ENCODE results near the gene LRMDA.

The LRMDA gene

GRCh38 chr10:75776738-75777504 is 345.5 kb downstream of the LRMDA start:
- no peak overlapping the region for H3K4me3 ChIP-seq (ENCODE audit: low read length)
- no peak for TF ChIP-seq CTCF (conservative IDR thresholded peaks at IDR 0.05; ENCODE audit: low read depth, low read length)
- no peak for DNase-seq (ENCODE audit: low read depth)

DNA sequence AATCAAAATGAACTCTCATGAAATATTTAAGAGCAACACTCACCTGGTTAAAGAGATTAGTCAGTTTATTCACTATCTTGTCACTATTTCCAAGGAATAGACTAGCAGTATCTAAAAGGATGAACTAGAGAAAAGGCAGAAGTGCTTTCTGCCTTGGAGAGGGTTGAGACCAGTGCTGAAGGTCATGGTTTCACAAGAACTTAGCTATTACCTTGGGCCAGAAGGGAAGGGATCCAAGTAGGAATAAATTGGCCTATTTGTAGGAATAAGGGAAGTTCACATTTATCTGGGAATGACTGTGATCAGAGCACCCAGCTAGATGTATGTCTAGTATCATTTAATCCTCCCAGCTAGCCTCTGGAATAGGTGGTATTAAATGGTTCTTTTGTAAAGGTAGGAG is 347.2 kb downstream of the LRMDA start:
- H3K4me3 ChIP-seq (ENCODE audit: low read length) = no peak overlapping the region
- no peak for TF ChIP-seq CTCF (conservative IDR thresholded peaks at IDR 0.05; ENCODE audit: low read depth, low read length)
- no peak for DNase-seq (ENCODE audit: low read depth)

DNA sequence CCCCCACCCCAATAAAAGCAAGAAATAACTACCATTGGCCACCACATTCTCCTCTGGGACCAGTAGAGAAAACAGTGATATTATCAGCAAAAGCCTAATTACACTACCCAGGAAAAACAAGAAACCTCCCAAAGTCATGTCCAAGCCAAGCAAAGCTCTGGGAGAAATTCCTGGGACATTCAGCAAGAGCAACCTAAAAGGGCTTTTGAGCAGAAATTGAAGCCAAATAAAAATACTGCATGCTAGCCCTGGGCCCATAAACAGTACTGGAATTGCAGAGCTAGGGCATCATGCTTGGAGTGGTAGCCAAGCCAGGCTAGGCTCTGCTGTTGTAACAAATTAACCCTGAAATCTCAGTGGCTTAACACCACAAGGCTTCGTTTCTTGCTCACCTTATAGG is 347.9 kb downstream of the LRMDA start:
- DNase-seq (ENCODE audit: low read depth) = no peak
- H3K4me3 ChIP-seq (ENCODE audit: low read length) = no peak overlapping the region
- TF ChIP-seq CTCF (conservative IDR thresholded peaks at IDR 0.05; ENCODE audit: low read depth, low read length) = no peak

DNA sequence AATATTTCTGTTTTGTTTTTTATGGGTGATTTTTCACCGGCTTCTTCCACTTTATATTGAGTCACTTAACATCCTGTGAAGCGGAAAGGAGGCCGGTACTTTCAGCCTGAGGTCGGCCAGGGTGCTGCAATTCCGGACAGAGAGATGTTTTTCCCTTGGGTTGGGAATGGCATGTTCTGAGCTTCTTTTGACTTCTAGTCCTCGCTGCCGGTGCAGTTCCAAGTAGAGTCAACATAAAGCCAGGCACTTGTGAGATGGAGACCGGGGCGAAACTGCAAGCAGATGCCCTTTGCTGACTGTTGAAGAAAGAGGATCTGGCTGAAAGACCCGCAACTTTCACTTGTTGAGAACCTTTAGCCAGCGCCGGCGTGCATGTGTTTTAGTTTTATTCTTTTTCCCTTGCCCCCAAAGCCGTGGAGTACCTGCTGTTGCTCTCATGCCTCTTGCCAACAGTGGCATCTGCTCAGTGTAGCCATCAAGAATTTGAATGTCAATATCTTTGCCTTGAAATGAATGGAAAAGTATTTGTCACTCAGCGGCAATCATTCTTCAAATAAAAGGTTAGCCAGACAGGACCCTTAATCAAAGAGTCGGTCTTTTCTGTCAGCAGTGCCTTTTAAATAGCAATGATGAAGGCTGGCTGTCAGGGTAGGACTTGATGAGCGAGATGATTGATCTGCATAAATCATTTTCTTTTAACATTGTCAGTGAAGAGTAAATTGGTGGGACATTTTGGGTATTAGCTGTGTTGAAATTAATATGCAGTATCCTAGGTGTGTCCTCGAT is 351.2 kb downstream of the LRMDA start:
- no peak for DNase-seq (ENCODE audit: low read depth)
- TF ChIP-seq CTCF (conservative IDR thresholded peaks at IDR 0.05; ENCODE audit: low read depth, low read length) = no peak
- H3K4me3 ChIP-seq (ENCODE audit: low read length) = no peak overlapping the region

DNA sequence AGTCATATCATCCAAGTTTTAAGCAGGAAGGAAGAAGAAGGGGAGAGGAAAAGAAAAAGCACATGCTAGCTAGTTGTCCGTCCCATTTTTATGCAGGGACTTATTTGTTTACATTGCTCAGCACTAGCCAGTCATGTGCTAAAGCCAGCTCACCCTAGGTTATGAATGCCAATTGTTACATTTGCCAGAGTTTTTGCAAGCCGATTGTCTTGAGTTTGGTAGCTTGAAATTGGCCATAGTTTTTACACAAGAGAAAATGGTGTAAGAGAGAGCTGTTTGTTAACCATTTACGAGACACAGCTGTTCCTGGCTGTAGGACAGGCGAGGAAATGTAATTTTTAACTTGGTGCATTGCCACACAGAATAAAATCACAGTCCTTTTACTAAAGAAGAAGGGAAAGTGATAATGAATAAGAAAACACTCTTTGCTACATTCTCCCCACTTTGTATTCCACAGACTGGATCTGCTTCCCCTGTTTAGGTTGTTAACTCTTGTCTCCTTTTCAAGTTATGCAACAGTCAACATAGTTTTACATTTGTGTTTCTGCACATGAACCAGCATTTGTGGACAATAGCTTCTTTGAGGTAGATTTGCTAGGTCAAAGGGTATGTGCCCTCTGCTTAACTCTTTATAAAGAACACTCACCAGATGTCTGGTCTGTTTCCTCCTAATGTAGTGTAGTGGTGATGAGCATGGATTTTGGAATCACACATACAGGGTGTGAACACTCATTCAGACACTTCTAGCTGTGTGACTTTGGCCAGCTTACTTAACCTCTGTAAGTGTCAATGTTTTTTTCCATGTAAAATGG is 357.2 kb downstream of the LRMDA start:
- no peak overlapping the region for H3K4me3 ChIP-seq (ENCODE audit: low read length)

GRCh38 chr10:75793848-75794247 is 362.4 kb downstream of the LRMDA start:
- TF ChIP-seq CTCF (conservative IDR thresholded peaks at IDR 0.05; ENCODE audit: low read depth, low read length) = no peak
- no peak for DNase-seq (ENCODE audit: low read depth)
- no peak overlapping the region for H3K4me3 ChIP-seq (ENCODE audit: low read length)

More for the DNA sequence above, 357.2 kb downstream of the LRMDA start:
- no peak for TF ChIP-seq CTCF (conservative IDR thresholded peaks at IDR 0.05; ENCODE audit: low read depth, low read length)
- DNase-seq (ENCODE audit: low read depth) = peak; percentile 49
